ENCODE results near the gene CCN5.
A peak's percentile ranks its signal among the peaks of the same experiment; 100 is the strongest.

CCN5 gene

DNA sequence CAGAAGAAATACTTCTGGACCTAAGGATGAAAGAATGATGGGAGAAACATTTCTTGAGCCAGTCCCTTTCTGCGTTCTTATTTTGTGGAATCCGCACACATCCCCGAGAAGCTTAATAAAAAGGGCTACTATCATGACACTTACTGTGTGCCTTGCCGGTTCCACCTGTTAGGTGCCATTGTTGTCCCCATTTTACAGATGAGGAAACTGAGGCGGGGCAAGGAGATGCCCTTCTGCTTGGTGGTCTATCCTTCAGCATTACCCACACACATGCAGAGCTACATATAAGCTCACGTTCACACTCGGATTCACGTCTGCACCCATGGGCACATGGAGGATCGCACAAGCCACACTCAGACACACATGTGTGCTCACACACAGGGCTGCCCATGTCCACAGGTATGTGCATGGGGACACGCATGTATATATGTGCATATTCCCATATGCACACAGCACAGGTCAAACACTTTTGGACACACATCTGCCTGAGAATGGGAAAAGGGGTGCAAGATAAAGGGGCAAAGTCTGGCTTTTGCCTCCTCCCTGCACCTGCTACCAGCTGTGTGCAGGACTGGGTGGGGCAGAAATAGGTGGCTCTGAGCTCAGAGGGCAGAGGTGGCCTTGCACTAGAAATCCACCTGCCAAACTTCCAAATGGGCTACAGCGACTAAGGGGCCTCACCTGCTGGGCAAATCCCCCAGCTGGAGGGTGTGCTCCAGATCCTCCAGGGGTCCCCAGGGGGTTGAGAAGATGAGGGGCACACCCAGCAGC lies 33.2 kb upstream of the CCN5 start:
- no peak for DNase-seq (ENCODE audit: low read depth, low spot score)
- ChIA-PET CTCF (interaction anchor here (1.0 to 22.2 kb wide), 20 partner anchors 10 to 465 kb away, joined by 3 to 801 read pairs (median 6); partner anchors contain the start of genes CCN5 and KCNK15), POLR2A (no interaction called here)
- H3K4me3 ChIP-seq (ENCODE audit: low read depth, low read length): no peak overlapping the region
- TF ChIP-seq, protein P1, sequence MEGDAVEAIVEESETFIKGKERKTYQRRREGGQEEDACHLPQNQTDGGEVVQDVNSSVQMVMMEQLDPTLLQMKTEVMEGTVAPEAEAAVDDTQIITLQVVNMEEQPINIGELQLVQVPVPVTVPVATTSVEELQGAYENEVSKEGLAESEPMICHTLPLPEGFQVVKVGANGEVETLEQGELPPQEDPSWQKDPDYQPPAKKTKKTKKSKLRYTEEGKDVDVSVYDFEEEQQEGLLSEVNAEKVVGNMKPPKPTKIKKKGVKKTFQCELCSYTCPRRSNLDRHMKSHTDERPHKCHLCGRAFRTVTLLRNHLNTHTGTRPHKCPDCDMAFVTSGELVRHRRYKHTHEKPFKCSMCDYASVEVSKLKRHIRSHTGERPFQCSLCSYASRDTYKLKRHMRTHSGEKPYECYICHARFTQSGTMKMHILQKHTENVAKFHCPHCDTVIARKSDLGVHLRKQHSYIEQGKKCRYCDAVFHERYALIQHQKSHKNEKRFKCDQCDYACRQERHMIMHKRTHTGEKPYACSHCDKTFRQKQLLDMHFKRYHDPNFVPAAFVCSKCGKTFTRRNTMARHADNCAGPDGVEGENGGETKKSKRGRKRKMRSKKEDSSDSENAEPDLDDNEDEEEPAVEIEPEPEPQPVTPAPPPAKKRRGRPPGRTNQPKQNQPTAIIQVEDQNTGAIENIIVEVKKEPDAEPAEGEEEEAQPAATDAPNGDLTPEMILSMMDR (IDR thresholded peaks at IDR 0.05; ENCODE audit: insufficient read depth, low read length, missing control alignments): no peak

DNA sequence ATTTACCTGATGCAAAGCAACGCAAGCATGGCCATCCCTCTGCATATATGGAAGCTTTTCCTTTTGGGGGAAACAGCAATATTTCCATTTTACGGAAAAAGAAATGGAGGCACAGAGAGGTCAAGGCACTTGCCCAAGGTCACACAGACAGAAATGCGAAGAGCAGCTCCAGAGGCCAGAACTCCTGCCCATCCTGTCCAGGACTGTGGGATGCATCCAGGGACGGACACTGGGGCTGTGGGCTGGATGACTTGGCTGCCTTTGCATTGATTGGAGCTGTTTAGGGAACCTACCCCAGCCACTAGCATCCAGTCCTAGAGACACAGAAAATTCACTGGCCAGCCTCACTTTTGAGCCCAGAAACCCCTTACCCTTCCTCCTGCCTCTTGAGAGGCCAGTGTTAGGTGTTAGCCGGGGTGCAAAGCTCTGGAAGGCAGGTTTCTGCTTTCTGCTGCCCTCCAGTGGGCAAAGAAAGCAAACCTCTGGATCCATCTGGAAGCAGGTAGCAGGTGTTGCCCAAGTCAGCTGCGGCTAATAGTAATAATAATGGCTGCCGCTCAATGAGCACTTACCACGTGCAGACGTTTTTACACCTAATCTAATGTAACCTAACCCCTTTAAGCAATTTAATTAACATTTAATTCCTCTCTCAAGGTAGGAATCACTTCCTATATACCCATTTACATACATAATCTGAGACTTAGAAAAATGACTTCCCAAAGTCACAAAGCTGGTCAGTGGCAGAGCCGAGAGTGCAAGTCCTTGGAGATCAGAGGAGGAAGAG lies 31.7 kb upstream of the CCN5 start:
- POLR2A ChIA-PET: interaction anchor here (1.0 kb wide), 1 partner anchor 40 kb away, joined by 6 read pairs; no protein-coding TSS in a partner anchor
- no peak for DNase-seq (ENCODE audit: low read depth, low spot score)
- CTCF ChIA-PET: interaction anchor here (0.6 to 22.2 kb wide), 46 partner anchors 9 to 471 kb away, joined by 3 to 801 read pairs (median 5); partner anchors contain the start of genes CCN5, KCNK15 and TTPAL
- TF ChIP-seq, protein P1 (IDR thresholded peaks at IDR 0.05; ENCODE audit: insufficient read depth, low read length, missing control alignments): peak; percentile 77
- H3K4me3 ChIP-seq (ENCODE audit: low read depth, low read length): no peak overlapping the region

DNA sequence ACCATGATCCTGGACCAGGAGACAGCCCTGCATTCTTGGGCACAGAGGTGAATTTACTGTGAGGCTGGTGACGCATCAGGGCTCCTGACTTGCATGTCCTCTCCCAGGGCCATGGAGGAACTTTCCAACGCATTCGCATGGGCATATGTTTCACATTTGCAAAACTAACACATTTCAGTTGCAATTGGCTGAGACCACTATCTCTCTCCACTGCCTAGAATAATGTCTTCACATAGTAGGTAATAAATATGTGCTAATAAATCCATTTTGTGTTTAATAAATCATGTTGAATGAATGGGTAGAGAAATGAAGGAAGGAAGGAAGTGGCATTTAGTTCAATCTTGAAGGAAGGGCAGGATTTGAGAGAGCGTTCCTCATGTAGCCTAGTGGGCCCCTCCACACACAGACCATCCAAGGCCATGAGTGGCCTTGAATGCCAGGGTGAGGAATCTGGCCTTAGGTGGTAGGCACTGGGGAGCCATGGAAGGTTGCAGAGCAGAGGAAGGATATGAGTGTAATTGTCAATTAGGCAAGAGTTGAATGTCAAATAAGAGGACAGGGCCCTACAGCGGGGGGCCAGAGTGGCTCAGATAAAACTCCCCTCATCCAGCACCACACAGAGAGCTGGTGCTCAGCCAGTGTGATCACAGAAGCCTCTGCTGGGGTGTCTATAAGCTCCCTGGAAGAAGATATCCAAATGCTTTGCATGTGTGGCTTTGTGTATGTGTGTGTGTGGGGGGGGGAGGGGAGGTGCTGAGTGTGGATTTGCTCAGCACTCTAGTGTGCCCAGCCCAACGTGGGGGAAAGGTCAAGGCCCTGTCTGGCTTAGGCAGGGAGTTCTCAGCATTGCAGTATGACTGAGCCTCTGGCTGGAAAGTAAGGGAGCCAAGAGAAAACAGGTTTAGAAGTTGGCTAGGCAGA lies 30.9 kb upstream of the CCN5 start:
- CTCF ChIA-PET: interaction anchor here (0.6 to 22.2 kb wide), 41 partner anchors 8 to 472 kb away, joined by 3 to 801 read pairs (median 6); partner anchors contain the start of genes CCN5 and KCNK15
- no peak overlapping the region for H3K4me3 ChIP-seq (ENCODE audit: low read depth, low read length)
- TF ChIP-seq, protein P1 (IDR thresholded peaks at IDR 0.05; ENCODE audit: insufficient read depth, low read length, missing control alignments): no peak
- no peak for DNase-seq (ENCODE audit: low read depth, low spot score)
- POLR2A ChIA-PET: interaction anchor here (1.0 kb wide), 1 partner anchor 40 kb away, joined by 6 read pairs; no protein-coding TSS in a partner anchor

DNA sequence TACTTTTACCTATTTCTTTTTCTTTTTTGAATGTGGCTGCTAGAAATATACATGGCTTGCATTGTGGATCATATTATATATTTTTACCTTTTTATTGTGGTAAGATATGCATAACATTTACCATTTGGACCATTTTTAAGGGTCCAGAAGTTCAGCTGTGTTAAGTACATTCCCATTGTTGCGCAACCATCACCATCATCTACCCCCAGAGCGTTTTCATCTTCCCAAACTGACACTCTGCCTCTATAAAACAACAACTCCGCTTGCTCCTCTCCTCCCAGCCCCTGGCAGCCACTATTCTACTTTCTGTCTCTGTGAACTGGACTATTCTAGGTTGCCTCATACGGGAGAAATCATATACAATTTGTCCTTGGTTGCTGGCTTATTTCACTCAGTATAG lies 28.2 kb upstream of the CCN5 start:
- ChIA-PET POLR2A (no interaction called here), CTCF (interaction anchor here (1.3 to 22.2 kb wide), 4 partner anchors 38 to 202 kb away, joined by 4 to 801 read pairs (median 102); partner anchors contain the start of genes CCN5 and KCNK15)
- TF ChIP-seq, protein P1 (IDR thresholded peaks at IDR 0.05; ENCODE audit: insufficient read depth, low read length, missing control alignments): no peak
- DNase-seq (ENCODE audit: low read depth, low spot score): no peak
- H3K4me3 ChIP-seq (ENCODE audit: low read depth, low read length): no peak overlapping the region

DNA sequence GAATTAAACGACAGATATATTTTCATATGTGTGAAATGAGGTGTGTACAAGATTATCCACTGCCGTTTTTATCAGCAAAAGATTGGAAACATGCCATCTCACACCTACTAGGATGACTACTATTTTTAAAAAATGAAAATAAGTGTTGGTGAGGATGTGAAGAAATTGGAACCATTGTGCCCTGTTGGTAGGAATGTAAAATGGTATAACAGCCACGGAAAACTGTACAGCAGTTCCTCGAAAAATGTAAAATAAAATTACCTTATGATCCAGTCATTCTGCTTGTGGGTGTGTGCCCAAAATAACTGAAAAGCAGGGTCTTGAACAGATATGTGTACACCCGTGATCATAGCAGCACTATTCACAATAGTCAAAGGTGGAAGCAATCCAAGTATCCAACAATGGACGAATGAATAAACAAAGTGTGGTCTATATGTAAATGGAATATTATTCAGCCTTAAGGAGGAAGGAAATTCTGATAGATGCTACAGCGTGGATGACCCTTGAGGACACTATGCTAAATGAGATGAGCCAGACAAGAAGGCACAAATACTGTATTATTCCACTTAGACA lies 27.0 kb upstream of the CCN5 start:
- POLR2A ChIA-PET: no interaction called here
- TF ChIP-seq, protein P1 (IDR thresholded peaks at IDR 0.05; ENCODE audit: insufficient read depth, low read length, missing control alignments): no peak
- H3K4me3 ChIP-seq (ENCODE audit: low read depth, low read length): no peak overlapping the region
- no peak for DNase-seq (ENCODE audit: low read depth, low spot score)
- CTCF ChIA-PET: interaction anchor here (1.0 to 22.2 kb wide), 4 partner anchors 37 to 61 kb away, joined by 3 to 801 read pairs (median 86); partner anchors contain the start of genes CCN5 and KCNK15

All from AG04449 (cell line).